ENCODE data around the gene GNLY.
A peak's percentile ranks its signal among the peaks of the same experiment; 100 is the strongest.
"Not testable (repeated sequence)": the region's sequence is repeated elsewhere in the genome, so short reads cannot be mapped to it uniquely, and the experiment has no call there.

The GNLY gene

DNA sequence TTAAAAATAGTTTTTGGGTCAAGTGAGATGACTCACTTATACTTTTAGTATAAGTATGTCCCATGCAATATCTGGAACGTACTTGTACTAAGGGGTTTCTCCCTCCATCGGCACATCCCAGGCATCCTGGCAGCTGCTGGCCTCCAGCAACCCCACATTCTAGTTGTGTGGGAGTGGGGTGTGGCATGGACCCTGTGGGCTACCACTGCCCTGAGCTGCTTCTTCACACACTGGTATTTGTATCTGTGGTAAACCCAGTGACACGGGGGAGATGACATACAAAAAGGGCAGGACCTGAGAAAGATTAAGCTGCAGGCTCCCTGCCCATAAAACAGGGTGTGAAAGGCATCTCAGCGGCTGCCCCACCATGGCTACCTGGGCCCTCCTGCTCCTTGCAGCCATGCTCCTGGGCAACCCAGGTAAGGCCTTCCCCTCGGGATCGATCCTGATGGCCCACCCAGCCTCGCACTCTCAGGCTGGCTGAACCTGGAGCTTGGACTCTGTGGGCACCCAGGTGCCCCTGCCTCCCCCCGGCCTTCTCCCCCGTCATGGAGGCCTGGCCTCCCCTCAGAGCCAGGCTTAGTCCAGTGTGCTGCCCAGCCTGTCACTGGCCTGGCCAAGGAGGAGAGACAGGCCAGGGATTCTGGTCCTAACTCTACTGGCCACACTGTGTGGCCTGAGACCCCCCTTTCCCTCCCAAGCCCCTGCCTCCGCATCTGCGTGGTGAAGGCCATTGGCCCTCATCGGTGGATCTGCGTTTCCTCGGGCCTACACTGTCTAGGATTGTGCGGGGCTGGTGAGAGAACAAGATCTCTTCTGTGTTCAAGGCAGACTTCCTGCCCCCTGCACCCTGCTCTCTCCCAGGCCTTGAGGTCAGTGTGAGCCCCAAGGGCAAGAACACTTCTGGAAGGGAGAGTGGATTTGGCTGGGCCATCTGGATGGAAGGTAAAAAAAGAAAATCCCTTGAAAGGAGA lies at the start of gene GNLY:
Gene GNLY, plus strand, starts transcription at position 307 of the 974 bp plus-strand sequence. Its CDS starts 61 bp downstream, at position 368.
- FAIRE-seq (no peak), DNase-seq (ENCODE audit: low spot score) (no peak)

DNA sequence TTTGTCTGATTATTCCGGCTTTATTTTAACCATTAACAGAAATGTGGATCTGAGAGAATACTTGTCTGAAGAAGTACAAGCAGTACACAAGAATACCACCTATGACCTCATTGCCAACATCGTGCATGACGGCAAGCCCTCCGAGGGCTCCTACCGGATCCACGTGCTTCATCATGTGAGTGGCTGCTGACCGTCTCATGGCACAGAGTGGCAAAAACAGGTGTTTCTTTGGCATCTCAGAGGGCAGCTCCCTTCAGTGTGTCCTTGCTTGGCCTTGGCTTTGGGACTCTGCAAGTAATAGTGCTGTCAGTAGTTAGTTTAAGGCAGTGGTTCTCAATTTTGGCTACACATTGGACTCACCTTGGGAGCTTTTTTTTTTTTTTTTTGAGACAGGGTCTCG lies 49.2 kb upstream of the GNLY start:
- FAIRE-seq (no peak), DNase-seq (ENCODE audit: low spot score) (no peak)

DNA sequence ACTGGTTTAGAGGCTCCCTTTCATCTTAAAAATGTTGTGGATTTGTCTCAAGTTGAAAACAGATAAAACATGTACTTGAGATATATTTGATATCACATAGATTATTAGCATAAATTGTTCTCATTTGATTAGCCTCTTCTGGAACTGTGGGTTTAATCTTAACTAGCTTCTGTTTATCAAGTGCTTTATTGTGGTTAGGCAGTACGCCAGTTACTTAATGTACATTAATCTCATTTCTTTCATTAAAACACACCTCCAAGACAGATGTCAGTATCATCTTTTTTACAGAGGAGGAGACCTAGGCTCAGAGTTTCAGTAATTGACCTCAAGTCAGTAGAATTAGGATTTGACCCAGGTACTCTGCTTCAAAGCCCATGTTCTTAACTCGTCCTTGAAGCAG lies 48.0 kb upstream of the GNLY start:
- FAIRE-seq (no peak), DNase-seq (ENCODE audit: low spot score) (no peak)

DNA sequence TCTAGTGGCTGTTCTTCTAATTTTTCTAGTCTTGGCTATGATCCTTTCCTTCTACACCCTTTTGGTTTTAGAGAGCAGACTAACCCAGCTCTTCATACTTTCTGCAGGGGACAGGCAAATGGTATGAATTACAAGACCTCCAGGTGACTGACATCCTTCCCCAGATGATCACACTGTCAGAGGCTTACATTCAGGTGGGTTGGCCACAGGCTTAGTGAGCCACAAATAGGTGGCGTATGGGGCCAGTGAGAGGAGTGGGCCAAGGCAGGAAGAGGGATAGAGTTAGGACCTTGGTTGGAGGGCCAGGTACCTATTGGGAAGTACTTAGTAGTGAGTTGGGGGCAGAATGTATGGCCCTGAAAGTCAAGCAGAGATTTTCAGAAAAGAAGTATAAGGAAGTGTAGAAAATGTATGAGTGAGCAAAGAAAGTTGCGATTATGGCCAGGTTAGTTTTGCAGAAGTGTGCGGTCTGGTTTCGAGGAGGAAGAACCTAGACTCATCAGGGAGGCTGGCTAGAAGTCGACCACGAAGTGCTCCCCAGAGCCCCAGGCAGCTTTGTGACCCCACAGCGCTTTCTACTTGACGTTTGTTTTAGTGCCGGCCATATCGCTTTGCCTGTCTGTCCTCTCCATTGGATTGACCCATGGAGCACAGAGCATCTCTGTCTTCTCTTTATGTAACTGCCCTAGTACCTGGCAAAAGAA lies 46.2 kb upstream of the GNLY start:
- DNase-seq (ENCODE audit: low spot score) (no peak), FAIRE-seq (no peak)

DNA sequence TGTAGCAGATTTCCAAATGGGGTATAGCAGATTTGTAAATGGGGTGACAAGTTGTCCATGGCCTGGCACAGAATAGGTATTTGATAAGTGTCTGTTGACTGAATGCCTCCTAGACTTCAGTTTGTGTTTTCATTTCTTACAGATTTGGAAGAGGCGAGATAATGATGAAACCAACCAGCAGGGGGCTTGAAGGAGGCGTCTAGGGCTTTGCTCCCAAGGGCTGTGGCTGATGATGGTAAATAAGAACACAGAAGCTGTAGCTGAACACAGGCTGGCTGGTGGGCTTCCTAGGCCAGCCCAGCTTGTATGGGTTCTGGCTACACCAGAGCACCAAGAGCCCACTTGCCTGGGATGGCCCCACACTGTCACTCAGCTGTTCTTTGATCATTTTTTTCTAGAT lies 45.5 kb upstream of the GNLY start:
- DNase-seq (ENCODE audit: low spot score) (no peak), FAIRE-seq (no peak)

DNA sequence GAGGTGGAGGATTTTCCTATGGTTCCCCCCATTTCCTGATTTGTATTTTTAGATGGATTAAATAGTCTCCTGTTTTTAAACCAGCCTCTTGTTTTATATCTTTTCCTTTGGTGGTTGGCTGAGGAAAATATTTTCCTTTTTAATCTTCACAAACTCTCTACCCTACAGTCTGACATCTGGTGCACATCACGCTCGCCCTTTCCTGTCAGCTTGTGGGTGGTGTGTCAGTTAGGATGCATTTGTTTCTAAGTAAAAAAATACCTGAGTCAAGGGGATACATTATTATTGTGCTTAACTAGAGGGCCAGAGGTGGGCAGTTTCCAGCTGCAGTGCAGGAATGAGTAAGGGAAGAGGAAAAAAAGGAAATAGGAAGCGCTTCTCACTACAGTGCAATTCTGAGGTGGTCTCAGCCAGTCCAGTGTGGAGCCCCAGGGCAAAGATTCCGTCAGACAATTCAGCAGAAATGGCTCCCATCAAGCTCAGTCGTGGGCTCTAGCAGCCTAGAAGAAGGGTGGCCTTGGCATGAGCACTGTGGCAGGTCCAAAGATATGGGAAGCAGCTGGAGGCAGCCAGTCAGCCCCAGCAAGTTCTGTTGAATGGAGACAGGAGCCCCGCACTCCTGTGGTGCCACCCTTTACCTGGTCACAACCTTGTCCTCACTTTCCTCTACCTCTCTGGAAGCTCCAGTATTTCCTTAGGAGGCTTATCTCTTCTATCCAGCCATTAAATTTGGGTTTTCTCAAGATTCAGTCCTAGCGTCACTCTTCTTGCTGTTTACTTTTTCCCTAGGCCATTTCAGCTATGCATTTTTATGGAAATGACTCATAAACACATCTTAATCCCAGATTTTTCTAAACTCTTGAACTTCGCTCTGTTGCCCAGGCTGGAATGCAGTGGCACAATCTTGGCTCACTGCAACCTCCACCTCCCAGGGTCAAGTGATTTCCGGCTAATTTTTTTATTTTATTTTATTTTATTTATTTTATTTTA lies 44.7 kb upstream of the GNLY start:
- DNase-seq (ENCODE audit: low spot score) (no peak), FAIRE-seq (no peak)

DNA sequence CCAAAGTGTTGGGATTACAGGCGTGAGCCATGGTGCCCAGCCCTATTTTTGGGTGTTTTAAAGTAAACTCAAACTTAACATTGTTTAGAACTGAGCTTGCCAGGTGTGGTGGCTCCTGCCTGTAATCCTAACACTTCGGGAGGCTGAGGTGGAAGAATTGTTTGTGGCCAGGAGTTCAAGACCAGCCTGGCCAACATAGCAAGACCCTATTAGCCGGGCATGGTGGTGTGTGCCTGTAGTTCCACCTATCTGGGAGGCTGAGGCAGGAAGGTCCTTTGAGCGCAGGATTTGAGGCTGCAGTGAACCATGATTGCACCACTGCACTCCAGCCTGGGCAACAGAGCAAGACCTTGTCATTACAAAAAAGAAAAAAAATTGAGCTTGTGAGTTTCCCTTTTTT lies 43.7 kb upstream of the GNLY start:
- FAIRE-seq: no peak
- no peak for DNase-seq (ENCODE audit: low spot score)

DNA sequence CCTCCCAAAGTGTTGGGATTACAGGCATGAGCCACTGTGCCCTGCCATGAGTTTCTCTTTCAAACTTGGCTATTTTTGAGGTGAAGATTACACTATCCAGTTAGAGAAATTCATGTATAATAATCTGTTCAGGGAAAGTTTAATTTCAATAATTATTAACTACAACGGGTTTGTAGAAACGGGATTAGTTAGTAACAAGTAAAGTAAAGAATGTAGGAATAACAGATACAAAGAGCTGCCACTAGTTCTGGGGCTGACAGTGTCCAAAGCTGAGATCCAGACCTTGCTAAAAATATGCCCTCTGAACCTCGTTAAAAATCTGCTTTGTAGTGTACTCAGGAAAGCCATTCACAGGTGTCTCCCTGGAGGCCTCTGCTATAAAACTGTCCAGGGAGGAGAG lies 43.1 kb upstream of the GNLY start:
- FAIRE-seq: no peak
- DNase-seq (ENCODE audit: low spot score): no peak

DNA sequence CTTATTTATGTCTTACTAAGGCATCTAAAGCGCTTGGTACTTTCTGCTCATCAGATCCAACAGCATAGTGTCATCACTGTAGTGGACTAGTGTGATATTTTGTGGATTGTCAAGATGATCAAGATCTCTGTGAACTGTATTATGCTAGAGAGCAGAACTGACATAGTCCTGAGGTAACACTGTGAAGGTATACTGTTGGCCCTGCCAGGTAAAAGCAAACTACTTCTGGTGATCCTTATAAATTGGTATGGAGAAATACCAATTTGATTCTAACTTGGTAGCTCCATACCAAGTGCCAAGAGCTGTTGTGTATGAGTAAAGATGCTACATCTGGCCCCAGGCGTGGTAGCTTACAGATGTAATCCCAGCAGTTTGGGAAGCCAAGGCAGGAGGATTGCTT lies 42.1 kb upstream of the GNLY start:
- FAIRE-seq (no peak), DNase-seq (ENCODE audit: low spot score) (no peak)

DNA sequence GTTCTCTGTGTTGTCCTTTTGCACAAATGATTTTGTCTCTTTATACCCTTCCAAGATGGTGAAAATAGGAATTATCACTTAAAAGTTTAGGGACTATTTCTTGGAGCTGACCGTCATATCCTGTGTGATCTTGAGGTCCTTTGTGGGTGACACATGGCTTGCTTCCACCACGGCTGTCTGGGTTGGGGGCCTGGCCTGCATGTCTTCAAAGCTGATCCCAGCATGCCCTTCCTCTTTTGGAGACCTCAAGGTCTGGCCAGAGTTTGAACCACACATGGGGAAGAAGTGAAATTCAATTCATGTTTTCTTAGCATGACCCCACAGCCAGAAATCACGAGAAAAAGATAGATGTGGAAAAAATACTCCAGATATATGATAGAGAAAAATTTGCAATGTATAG lies 40.2 kb upstream of the GNLY start:
- no peak for FAIRE-seq
- DNase-seq (ENCODE audit: low spot score): no peak

DNA sequence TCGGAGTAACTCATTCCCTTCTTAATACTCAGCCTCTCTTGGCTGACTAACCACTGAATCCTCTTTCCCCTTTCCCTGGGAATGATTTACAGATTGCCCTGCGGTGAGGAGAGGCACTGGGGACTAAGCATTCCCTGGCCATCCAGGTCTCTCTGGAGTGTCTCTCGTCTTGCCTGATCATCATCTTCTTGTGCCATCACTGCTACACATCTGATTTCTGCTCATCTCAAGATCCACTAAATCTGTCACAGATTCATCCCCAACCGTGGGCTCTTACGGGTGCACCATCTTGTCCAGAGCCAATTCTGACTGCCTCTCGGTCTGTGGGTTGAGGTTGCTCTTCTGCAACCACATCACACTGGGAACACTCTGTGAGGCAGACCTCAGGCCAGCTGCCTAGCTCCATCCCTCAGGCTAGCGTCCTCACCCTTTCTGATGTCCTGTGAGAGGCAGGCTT lies 38.2 kb upstream of the GNLY start:
- FAIRE-seq (peak; percentile 93), DNase-seq (ENCODE audit: low spot score) (peak; percentile 74)

DNA sequence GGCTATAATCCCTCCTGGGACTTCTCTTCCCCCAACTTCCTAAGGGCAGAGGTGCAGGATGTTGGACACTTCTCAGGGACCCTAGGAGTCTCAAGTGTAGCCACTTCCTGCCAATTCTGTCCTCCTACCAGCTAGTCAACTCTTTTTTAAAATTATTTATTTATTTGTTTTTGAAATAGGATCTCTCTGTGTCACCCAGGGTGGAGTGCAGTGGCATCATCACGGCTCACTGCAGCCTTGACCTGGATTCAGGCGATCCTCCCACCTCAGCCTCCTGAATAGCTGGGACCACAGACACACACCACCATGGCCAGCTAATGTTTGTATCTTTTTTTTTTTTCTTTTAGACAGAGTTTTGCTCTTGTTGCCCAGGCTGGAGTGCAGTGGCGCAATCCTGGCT lies 37.7 kb upstream of the GNLY start:
- DNase-seq (ENCODE audit: low spot score): peak; percentile 8
- FAIRE-seq: no peak

DNA sequence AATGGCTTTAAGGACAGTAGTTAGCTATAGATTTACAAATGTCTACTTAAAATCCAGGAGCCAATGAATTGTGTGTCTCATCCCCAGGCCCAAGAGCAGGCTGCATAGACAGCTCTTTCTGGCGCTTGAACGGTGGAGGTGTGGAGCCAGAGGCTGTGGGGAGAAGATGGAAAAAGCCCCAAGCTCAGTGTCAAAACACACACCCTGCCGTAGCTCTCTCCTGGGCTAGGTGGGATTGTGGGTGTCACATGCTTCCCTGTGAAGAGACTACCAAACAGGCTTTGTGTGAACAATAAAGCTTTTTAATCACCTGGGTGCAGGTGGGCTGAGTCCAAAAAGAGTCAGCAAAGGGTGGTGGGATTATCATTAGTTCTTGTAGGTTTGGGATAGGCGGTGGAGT lies 36.8 kb upstream of the GNLY start:
- FAIRE-seq; DNase-seq (ENCODE audit: low spot score): not testable (repeated sequence)

DNA sequence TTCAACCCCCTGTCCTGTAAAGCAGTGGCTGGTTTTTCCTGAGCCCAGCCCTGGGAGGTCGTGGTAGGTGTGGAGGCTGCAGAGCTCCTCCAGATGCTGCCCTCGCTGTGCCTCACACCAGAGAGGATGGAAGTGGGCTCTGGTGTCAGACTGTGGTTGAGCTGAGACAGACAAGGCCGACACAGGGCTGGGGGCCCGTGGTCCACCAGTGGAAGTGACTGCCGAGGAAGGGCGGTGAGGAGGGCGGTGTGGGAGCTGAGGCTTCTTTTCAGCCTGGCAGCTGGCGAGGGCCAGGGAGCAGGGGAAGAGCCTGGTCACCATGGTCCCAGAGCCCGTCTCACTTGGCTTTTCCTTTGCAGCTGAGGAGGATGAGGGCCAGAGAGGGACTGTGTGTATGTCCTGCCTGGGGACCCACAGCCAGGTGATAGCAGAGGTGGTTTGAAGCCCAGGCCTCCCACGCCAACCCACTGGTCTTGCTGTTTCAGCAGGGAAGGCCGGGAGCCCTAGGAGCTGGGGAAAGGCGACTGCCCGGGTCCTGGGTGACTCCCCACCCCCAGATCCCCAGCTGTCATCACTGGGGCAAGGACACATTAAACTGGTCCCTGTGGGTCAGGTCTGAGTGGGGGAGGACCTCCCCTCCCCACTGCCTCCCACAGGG lies 34.7 kb upstream of the GNLY start:
- FAIRE-seq (no peak), DNase-seq (ENCODE audit: low spot score) (no peak)

DNA sequence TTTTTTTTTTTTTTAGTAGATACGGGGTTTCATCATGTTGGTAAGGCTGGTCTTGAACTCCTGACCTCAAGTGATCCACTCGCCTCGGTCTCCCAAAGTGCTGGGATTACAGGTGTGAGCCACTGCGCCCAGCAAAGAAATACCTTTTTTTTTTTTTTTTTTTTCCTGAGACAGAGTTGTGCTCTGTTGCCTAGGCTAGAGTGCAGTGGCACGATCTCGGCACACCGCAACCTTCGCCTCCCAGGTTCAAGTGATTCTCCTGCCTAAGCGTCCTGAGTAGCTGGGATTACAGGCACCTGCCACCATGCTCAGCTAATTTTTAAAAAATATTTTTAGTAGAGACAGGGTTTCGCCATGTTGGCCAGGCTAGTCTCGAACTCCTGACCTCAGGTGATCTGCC lies 33.9 kb upstream of the GNLY start:
- DNase-seq (ENCODE audit: low spot score); FAIRE-seq: not testable (repeated sequence)

DNA sequence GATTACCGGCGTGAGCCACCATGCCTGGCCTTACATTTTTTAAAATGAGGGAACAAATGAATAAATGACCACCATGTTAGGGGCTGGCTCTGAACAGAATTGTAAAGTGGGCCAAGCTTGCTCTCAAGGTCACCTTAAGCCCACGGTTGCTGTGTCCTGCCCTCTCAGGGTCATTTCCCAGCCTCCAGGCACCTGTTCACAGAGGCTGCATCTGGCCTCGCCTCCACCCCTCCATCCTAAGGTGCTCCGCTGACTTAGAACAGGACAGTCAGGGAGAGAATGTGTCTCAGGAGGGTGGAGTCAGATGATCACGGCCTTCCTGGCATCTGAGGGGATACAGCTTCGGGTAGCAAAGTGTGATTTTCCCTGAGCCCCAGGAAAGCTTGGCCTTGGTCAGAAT lies 33.4 kb upstream of the GNLY start:
- FAIRE-seq (no peak), DNase-seq (ENCODE audit: low spot score) (no peak)

DNA sequence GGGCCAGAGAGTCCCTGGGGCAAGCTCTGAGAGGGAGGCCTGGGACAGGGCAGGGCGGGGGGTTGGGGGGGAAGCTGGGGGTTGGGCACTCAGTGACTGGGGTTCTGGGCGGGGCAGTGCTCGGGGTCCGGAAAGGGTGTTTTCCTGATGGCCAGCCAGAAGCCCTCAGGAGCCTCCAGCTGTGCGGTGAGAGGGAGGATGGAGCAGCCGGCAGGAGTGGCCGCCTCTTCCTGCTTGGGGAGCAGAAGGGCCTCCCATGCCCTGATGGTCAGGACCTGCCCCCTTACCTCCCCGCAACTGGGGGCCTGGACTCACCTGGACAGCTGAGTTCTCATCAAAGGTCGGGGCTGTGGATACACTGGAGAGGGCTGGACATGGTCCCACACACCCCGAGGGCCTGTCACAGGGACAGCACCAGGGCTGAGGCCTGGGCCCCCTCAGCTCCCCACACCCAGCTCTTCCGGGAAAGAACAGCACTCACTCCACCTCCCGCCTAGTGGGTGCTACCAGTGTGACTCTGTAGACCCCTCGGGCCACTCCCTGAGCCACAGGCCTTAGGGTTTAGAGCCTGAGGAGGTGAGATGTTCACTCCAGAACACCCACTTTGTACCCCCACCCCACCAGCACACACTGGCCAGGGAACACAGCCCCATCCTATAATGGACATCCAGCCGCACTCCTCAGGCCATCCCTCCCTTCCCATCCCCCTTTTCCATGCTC lies 32.9 kb upstream of the GNLY start:
- DNase-seq (ENCODE audit: low spot score): no peak
- FAIRE-seq: no peak

DNA sequence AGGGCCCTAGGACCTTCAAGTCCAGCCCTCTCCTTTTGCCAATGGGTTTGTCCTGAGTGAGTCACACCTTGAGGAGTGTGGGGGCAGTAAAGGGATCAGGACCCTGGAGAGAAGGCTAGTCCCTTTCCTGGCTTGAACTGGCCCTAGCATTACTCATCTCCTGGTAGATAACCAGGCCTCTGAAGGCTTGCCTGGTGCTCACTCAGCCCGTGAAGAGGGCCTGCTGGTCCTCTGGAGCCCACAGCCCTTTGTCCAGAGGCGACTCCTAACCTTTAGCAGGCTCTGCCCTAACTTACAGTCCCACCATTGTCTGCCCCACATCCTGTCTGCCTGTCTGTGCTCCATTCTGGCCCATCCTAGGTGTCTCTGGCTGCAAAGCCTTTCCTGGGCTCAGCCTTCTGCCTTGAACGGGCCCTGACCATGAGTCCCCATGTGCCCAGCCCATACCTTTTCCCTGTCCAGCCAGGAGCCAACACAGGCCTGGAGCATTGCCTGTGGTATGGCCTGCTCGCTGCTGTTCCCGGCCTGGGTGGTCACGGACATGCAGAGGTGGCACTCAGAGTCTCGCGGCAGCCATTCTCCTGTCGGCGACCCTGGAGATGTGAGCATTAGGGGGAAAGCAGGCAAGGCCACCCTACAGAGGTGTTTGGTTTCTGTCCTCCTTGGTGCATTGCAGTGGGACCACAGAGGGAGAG lies 31.1 kb upstream of the GNLY start:
- DNase-seq (ENCODE audit: low spot score) (peak; percentile 96), FAIRE-seq (peak; percentile 95)
